HPDE6-E6E7 (cell line): ENCODE data around the gene VDAC2.
A peak's percentile ranks its signal among the peaks of the same experiment; 100 is the strongest.
"Not testable (repeated sequence)": the region's sequence is repeated elsewhere in the genome, so short reads cannot be mapped to it uniquely, and the experiment has no call there.

ENCODE experiments used
- DNase-seq: peaks from one replicate; pipeline ENCODE4 v3.0.0; 2011; ENCODE audit warnings: missing footprints; ENCODE audit errors: extremely low spot score

The VDAC2 gene

GRCh38 chr10:75199949-75200348 is 10.6 kb upstream of the VDAC2 start:
- not testable (repeated sequence) for DNase-seq

GRCh38 chr10:75201793-75202307 is 8.7 kb upstream of the VDAC2 start:
- DNase-seq: no peak

GRCh38 chr10:75202321-75203045 is 8.1 kb upstream of the VDAC2 start:
- no peak for DNase-seq

- DNase-seq: not testable (repeated sequence)
These were observed 7.5 kb upstream of the VDAC2 start for GRCh38 chr10:75203046-75203620.

- DNase-seq: no peak
These were observed 6.9 kb upstream of the VDAC2 start for GRCh38 chr10:75203724-75204123.

GRCh38 chr10:75205908-75206307 is 4.7 kb upstream of the VDAC2 start:
- DNase-seq: no peak

GRCh38 chr10:75206638-75207037 is 4.0 kb upstream of the VDAC2 start:
- DNase-seq: not testable (repeated sequence)

GRCh38 chr10:75207079-75207856 is 3.3 kb upstream of the VDAC2 start:
- DNase-seq: no peak

GRCh38 chr10:75207857-75208144 is 2.8 kb upstream of the VDAC2 start:
- no peak for DNase-seq

GRCh38 chr10:75208181-75208580 is 2.4 kb upstream of the VDAC2 start:
- peak; percentile 88 for DNase-seq

GRCh38 chr10:75209086-75209920 is 1.3 kb upstream of the VDAC2 start:
- DNase-seq: no peak

- DNase-seq: no peak
These were observed 695 bp upstream of the VDAC2 start for GRCh38 chr10:75209921-75210281.

GRCh38 chr10:75211007-75211691 is 553 bp downstream of the VDAC2 start:
- no peak for DNase-seq

GRCh38 chr10:75212343-75212742 is 1.7 kb downstream of the VDAC2 start:
- no peak for DNase-seq

GRCh38 chr10:75220274-75220673 is 9.7 kb downstream of the VDAC2 start:
- DNase-seq: no peak

- not testable (repeated sequence) for DNase-seq
These were observed 10.9 kb downstream of the VDAC2 start for GRCh38 chr10:75221492-75221891.

GRCh38 chr10:75223507-75223906 is 12.9 kb downstream of the VDAC2 start:
- no peak for DNase-seq

- DNase-seq: no peak
These were observed 15.5 kb downstream of the VDAC2 start for GRCh38 chr10:75226095-75226494.

- DNase-seq: no peak
These were observed 16.1 kb downstream of the VDAC2 start for GRCh38 chr10:75226656-75227055.

- DNase-seq: no peak
These were observed 17.7 kb downstream of the VDAC2 start for GRCh38 chr10:75228278-75228677.

- no peak for DNase-seq
These were observed 18.2 kb downstream of the VDAC2 start for GRCh38 chr10:75228834-75229233.
